ENCODE results near the gene LYSMD2. TPM values are rescaled to one million over a fixed set of nuclear protein-coding genes. Genes with fewer than 3 reads are reported as not detected.

The LYSMD2 gene
- total RNA-seq, 2 donors from 2014 or later, result 10.9 to 16.2 TPM

DNA sequence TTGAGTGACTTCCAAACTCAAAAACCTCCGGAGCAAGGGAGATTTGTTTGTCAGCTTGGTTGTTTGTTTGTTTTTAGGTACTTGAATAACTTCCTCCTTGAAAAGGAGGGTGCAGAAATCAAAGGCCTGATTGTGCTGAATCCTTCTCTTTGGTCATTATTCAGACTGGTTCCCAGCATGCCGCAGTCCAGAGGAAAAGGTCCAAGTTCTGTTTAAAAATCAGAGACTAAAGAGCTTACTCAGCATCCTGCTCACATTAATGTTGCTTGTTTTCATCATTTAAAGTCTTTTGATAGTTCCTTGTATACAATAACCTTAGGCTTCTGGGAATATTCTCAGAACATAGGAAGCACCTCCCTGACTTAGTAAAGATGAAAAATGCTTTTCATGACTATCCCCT is 57.1 kb downstream of the LYSMD2 start:
- H3K36me3 Mint-ChIP-seq (ENCODE audit: low read depth), result no peaks in the 10 kb centered on the region
- H3K27ac Mint-ChIP-seq, result no peak overlapping the region
- H3K4me1 Mint-ChIP-seq, result no peaks in the 10 kb centered on the region
- H3K27me3 Mint-ChIP-seq, result peaks cover 34% of the 10 kb centered on the region
- H3K4me3 Mint-ChIP-seq, result no peak overlapping the region
- H3K9me3 Mint-ChIP-seq, result no peaks in the 10 kb centered on the region
- ATAC-seq (replicated peaks), result no peak

DNA sequence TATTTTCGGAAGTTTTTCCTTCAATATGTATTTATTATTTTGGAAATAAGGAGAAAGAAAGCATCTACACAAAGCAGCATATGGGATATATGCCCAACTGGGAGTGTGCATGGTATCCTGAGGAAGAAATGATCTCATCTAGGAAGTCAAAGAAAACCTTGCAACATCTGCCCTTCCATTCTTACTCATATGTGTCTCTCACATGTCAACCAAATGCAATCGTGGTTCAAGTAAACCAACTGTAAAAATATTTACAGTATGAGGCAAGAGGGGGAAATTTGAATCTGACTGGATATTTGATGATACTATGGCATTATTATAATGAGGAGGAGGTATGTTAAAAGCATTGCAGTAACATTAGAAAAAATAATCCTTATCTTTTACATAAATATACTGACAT is 59.4 kb downstream of the LYSMD2 start:
- no peak for ATAC-seq (replicated peaks)
- no peaks in the 10 kb centered on the region for H3K36me3 Mint-ChIP-seq (ENCODE audit: low read depth)
- H3K4me3 Mint-ChIP-seq, result no peak overlapping the region
- H3K27ac Mint-ChIP-seq, result no peak overlapping the region
- H3K9me3 Mint-ChIP-seq, result peaks cover 3% of the 10 kb centered on the region
- no peaks in the 10 kb centered on the region for H3K4me1 Mint-ChIP-seq
- H3K27me3 Mint-ChIP-seq, result peaks cover 27% of the 10 kb centered on the region

DNA sequence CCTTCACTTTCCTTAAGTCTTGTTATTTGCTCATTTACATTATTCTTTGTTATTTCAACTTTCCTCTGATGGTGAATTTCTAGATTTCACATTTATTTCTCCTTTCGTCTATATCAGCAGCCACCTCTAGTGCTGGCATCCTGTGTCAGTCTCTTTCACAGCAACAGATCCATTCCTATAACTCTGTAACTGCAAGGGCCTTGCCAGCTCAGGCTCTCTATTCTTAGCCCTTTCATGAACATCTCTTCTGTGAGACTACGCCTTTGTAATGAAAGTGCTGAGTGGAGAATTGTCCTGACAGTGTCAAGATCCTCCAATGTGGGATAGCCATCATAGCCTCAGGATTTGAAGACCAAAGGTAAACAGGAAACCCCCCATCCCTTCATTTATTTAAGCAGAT is 60.0 kb downstream of the LYSMD2 start:
- Mint-ChIP-seq H3K36me3 (ENCODE audit: low read depth) (no peaks in the 10 kb centered on the region), H3K27me3 (peaks cover 31% of the 10 kb centered on the region), H3K4me3 (no peak overlapping the region), H3K27ac (no peak overlapping the region), H3K4me1 (no peaks in the 10 kb centered on the region), H3K9me3 (peaks cover 3% of the 10 kb centered on the region)
- no peak for ATAC-seq (replicated peaks)

DNA sequence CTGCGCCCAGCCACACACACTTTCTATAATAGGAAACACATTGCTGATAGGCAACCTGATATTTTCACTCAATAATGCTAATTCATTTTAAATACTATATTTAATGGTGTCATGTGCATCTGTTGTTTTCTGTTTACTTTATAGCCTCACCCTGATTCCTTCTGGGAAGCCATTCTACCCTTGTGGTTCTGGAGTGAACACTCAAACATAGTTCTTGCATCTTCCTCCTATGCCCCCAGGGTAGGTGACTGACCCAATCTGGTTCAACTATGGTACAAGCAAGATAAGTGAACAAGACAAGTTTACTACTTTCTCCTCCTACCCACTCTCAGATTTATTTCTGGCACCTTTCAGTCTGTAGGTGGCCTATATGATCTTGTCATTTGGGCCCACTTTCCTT is 60.4 kb downstream of the LYSMD2 start:
- Mint-ChIP-seq H3K36me3 (ENCODE audit: low read depth) (no peaks in the 10 kb centered on the region), H3K27ac (no peak overlapping the region), H3K27me3 (peaks cover 30% of the 10 kb centered on the region), H3K4me3 (no peak overlapping the region), H3K9me3 (peaks cover 3% of the 10 kb centered on the region), H3K4me1 (no peaks in the 10 kb centered on the region)
- no peak for ATAC-seq (replicated peaks)

DNA sequence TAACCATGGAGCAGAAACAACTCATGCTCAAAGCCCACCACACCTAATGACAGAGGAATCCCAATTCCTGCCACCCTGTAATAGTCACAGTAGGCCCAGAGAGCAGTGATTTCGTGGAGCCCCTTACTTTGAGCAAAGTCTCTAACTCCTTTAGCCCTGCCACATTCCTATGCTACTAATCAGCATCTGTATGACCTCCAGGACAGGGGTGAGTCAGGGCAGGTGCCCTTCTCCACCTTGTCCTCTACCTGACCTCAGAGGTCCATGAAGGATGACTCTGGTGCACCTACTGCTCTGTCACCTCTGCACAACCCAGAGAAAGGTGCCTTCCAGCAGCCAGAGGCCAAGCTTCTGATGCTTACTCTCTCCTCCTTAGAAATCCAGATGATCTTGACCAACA is 62.2 kb downstream of the LYSMD2 start:
- Mint-ChIP-seq H3K27ac (no peak overlapping the region), H3K4me1 (no peaks in the 10 kb centered on the region), H3K36me3 (ENCODE audit: low read depth) (no peaks in the 10 kb centered on the region), H3K9me3 (peaks cover 3% of the 10 kb centered on the region), H3K4me3 (no peak overlapping the region), H3K27me3 (peaks cover 20% of the 10 kb centered on the region)
- no peak for ATAC-seq (replicated peaks)

Other genes with a start within 250 kb of the LYSMD2 start
- gene DMXL2, start 114.9 kb downstream of the LYSMD2 start, total RNA-seq, result 1 to 10 TPM; 4.0 to 9.2 TPM
- gene SCG3, start 56.2 kb downstream of the LYSMD2 start, total RNA-seq, result not detected
- 1 to 10 TPM; 2.8 to 3.8 TPM for gene TMOD2, start 13.9 kb upstream of the LYSMD2 start, total RNA-seq
- gene TMOD3, start 92.0 kb upstream of the LYSMD2 start, total RNA-seq, result 10 to 100 TPM; 64.5 to 76.9 TPM
- 10 to 100 TPM; 22.7 to 31.7 TPM for gene LEO1, start 234.1 kb upstream of the LYSMD2 start, total RNA-seq

All from activated T-helper 17 cell treated with anti-CD3 and anti-CD28 coated beads, Interleukin-2, amount 50 U/mL, for 72 hours (primary cell).